NCI-H2196 treated with DMSO at 0.1 percent for 48 hours (cell line): ENCODE measurements around the gene TEX12.
"Not testable (repeated sequence)": the region's sequence is repeated elsewhere in the genome, so short reads cannot be mapped to it uniquely, and the experiment has no call there.

Experiments
- DNase-seq: peaks from one replicate; lab custom pipeline; 2025; ENCODE audit not compliant: unreplicated experiment; lab: John Stamatoyannopoulos, UW

Gene TEX12

GRCh38 chr11:112163875-112164685, 3.1 kb upstream of the TEX12 start, which contains the start of gene IL18:
Gene IL18 (minus strand): TSS chr11:112164094. CDS start chr11:112155053, 9,041 bp downstream.
- no peak for DNase-seq

GRCh38 chr11:112165049-112165448, 2.1 kb upstream of the TEX12 start:
- DNase-seq: no peak

GRCh38 chr11:112166562-112166961, 610 bp upstream of the TEX12 start:
- DNase-seq: no peak

DNA sequence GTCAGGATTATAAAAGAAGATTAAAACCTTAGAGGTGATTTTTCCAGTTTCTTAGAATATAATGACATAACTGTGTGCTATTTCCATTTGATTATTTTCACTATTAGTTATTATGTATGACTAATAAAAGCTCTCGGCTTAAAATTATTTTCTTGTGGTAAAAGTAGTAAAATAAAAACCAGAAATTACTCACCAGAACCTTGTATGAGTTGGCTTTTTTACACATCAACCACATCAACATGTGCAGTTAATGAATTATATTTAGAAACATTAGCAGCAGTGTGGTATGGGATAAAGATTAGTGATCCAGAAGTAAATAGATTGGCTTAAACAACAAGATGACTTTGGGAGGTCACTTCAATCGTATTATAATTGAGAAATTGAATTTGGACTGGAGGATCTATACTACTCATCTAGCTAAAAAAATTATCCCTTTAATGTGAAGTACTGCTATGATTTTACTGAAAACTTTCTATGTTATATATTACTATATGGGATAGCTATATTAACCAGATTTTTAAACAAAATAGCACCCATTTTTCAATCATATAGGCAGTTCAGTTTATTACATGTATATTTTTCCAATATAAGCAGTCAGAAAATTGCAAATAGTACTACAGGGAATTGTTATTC, 5.3 kb downstream of the TEX12 start:
- no peak for DNase-seq

- DNase-seq: no peak
Observed at GRCh38 chr11:112173152-112173551, 6.0 kb downstream of the TEX12 start.

GRCh38 chr11:112174789-112175598, 7.8 kb downstream of the TEX12 start, which contains the start of gene BCO2:
Gene BCO2 (plus strand): TSS chr11:112175512. CDS start chr11:112175602, 90 bp downstream.
- DNase-seq: peak; percentile 54

GRCh38 chr11:112175599-112175952, 8.4 kb downstream of the TEX12 start:
- DNase-seq: no peak

DNA sequence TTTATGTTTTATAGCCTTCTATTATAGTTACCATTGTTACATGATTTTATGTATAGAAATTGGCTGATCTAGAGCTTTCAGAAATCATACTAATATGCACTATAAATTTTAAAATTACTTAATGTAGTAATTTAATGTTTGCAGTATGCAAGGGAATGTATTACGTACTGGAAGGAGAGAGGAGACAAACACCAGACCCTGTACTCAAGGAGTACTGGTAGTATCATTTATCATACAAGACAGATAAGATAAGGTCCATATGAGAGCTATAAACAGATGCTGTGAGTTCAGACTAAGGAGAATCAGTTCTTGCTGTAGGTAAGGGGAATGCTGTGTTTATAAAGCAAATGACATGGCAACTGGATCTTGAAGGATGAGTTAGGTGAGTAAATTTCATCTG, 8.9 kb downstream of the TEX12 start:
- DNase-seq: no peak

DNA sequence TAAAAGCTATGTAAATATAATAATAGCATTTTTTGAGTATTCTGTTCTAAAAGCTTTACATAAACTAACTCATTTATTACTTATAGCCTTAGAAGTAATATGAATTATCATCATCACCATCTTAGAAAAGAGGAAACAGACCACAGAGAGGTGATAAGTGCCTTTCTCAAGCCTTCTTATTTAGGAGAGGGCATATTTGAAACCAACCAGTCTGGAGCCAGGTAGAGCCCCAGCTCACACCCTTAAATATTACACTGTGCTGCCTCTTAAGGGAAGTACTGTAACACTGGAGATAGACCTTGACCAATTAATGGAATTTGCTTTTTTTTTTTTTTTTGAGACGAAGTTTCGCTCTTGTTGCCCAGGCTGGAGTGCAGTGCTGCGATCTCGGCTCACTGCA, 10.4 kb downstream of the TEX12 start:
- DNase-seq: no peak

DNA sequence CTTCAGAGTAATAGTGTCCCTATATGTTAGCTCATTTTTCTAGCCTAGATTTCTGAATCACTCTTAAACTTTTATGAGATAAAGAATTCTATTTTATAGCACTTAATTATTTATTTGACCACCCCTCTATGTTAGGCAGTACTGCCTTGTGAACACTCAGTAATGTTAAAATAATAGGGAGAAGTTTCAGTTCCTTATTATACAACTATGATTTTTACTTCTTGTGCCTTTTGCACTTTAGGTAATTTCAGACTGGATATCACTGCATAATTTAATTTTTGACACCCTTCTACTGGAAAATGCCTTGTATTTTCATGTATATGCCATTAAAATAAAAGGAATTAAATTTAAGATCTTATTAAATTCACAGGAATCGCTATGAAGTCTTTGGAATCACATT, 11.3 kb downstream of the TEX12 start:
- DNase-seq: no peak

GRCh38 chr11:112178936-112179335, 11.8 kb downstream of the TEX12 start:
- DNase-seq: no peak

- DNase-seq: no peak
Observed at GRCh38 chr11:112179601-112180000, 12.4 kb downstream of the TEX12 start.

- DNase-seq: no peak
Observed at GRCh38 chr11:112182867-112183266, 15.7 kb downstream of the TEX12 start.

GRCh38 chr11:112185883-112186282, 18.7 kb downstream of the TEX12 start:
- no peak for DNase-seq

DNA sequence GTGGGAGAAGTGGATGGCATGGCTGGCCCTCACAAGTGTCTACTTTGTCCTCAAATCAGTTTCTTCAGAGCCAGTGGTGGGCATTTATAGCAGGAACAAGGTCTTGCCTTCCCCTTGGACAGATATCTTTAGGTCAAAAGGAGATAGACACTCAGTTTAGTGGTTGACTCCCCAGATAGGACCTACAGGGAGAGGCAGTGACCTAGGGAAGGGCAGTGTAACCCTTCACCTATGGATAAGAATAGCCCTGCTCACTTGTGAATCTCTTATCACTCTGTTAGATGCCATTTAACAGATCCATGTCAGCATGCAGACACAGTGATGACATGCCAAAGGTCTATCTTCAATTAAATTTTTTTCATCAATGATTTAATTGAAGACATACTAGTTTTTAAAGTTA, 19.1 kb downstream of the TEX12 start:
- DNase-seq: no peak

GRCh38 chr11:112195113-112195512, 27.9 kb downstream of the TEX12 start:
- not testable (repeated sequence) for DNase-seq

GRCh38 chr11:112195951-112196351, 28.8 kb downstream of the TEX12 start:
- no peak for DNase-seq

DNA sequence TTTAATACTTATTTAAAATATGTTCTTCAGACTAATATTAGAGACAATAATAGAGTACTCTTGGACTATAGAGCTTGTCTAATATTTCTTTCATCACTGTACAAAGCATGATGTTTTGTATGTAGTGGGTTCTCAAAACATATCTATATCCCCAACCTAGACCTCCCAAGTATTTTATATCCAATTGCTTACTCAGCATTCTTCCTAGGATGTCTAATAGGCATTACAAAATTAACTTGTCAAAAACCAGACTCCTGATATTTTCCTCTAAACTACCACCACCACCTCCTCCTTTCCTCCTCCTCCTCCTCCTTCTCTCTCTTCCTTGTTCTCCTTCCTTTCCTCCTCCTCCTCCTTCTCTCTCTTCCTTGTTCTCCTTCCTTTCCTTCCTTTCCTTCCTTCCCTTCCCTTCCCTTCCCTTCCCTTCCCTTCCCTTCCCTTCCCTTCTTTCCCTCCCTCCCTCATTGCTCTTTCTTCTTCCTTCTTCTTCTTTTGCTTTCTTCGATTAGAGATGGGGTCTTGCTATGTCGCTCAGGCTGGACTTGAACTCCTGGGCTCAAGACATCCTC, 29.4 kb downstream of the TEX12 start:
- DNase-seq: no peak

GRCh38 chr11:112199101-112199500, 31.9 kb downstream of the TEX12 start:
- DNase-seq: not testable (repeated sequence)

DNA sequence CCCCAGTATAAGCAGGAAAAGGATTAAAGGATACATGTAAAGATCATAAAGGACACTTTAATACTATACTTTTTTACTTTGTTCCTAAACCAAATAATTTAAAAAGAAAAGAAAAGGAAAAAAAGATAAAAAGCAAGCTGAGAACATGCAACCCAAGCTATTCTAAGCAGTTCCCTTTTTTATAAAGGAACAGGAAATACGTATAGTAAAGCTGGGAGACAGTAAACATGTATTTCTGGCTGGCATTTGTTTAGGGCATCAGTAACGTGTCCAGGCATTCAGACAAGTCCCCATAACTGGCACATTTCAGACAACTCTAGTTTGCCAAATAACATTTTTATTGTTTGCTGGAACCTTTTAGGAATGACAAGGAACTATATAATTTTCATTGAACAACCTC, 33.1 kb downstream of the TEX12 start:
- DNase-seq: no peak

DNA sequence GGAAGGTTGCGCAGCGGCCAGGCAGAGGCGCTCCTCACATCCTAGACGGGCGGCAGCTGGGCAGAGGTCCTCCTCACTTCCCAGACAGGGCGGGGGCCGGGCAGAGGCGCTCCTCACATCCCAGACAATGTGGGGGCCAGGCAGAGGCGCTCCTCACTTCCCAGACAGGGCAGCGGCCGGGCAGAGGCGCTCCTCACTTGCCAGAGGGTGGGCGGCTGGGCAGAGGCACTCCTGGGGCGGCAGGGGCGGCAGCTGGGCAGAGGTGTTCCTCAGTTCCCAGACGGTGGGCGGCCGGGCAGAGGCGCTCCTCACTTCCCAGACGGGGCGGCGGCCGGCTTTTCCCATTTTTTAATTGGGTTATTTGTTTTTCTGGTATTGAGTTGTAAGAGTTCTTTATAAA, 38.9 kb downstream of the TEX12 start:
- DNase-seq: no peak
